HEK293T (cell line): ENCODE data around the gene THSD4.
"Not testable (repeated sequence)": the region's sequence is repeated elsewhere in the genome, so short reads cannot be mapped to it uniquely, and the experiment has no call there.

Experiments
- CTCF ChIA-PET: fragments of 350-600 bp; formaldehyde crosslinking; extraction: SDS; loops from one replicate; lab custom pipeline; 2021; ENCODE audit warnings: antibody characterized with exemption, inconsistent platforms; lab: Yijun Ruan, JAX
- POLR2A ChIA-PET: fragments of 350-600 bp; formaldehyde crosslinking; extraction: SDS; loops from one replicate; lab custom pipeline; 2020; ENCODE audit warnings: antibody characterized with exemption, inconsistent platforms; lab: Yijun Ruan, JAX
- DNase-seq: peaks from one replicate; pipeline ENCODE4 v3.0.0; 2012; ENCODE audit warnings: mixed read lengths; ENCODE audit errors: extremely low spot score
- ARNT ChIP-seq: fragments of 450-650 bp; IDR thresholded peaks from 2 replicates; pipeline ENCODE4 v1.6.1; 2017; ENCODE audit warnings: mild to moderate bottlenecking
- BHLHE40 ChIP-seq: fragments of 450-650 bp; IDR thresholded peaks from 2 replicates; pipeline ENCODE4 v1.6.1; 2016; ENCODE audit warnings: mild to moderate bottlenecking, moderate library complexity, borderline replicate concordance
- CTBP1 ChIP-seq: fragments of 450-650 bp; IDR thresholded peaks from 2 replicates; pipeline ENCODE4 v1.6.1; 2016; ENCODE audit warnings: borderline replicate concordance
- ELF4 ChIP-seq: fragments of 450-650 bp; IDR thresholded peaks from 2 replicates; pipeline ENCODE4 v1.6.1; 2017; ENCODE audit warnings: antibody characterized with exemption
- FOXA1 ChIP-seq: fragments of 450-650 bp; IDR thresholded peaks from 2 replicates; pipeline ENCODE4 v1.6.1; 2016; ENCODE audit warnings: mild to moderate bottlenecking
- FOXK2 ChIP-seq: fragments of 450-650 bp; IDR thresholded peaks from 2 replicates; pipeline ENCODE4 v1.6.1; 2016; ENCODE audit warnings: mild to moderate bottlenecking
- FOXM1 ChIP-seq: fragments of 450-650 bp; IDR thresholded peaks from 2 replicates; pipeline ENCODE4 v1.6.1; 2017; ENCODE audit warnings: mild to moderate bottlenecking, borderline replicate concordance
- HDGF ChIP-seq: fragments of 450-650 bp; IDR thresholded peaks from 2 replicates; pipeline ENCODE4 v1.6.1; 2017; ENCODE audit warnings: antibody characterized with exemption, borderline replicate concordance
- L3MBTL2 ChIP-seq: fragments of 450-650 bp; conservative IDR thresholded peaks from 2 replicates; pipeline ENCODE4 v1.6.1; 2016; ENCODE audit warnings: mild to moderate bottlenecking
- LEF1 ChIP-seq: fragments of 450-650 bp; IDR thresholded peaks from 2 replicates; pipeline ENCODE4 v1.6.1; 2017; ENCODE audit warnings: mild to moderate bottlenecking, borderline replicate concordance
- NFRKB ChIP-seq: fragments of 450-650 bp; IDR thresholded peaks from 2 replicates; pipeline ENCODE4 v1.6.1; 2016; ENCODE audit warnings: mild to moderate bottlenecking, moderate library complexity
- PKNOX1 ChIP-seq: fragments of 450-650 bp; IDR thresholded peaks from 2 replicates; pipeline ENCODE4 v1.6.1; 2016
- SP1 ChIP-seq: fragments of 450-650 bp; IDR thresholded peaks from 2 replicates; pipeline ENCODE4 v1.6.1; 2017
- SUZ12 ChIP-seq: fragments of 450-650 bp; IDR thresholded peaks from 2 replicates; pipeline ENCODE4 v1.6.1; 2016; ENCODE audit warnings: mild to moderate bottlenecking
- TARDBP ChIP-seq: fragments of 450-650 bp; IDR thresholded peaks from 2 replicates; pipeline ENCODE4 v1.6.1; 2016
- ZNF384 ChIP-seq: fragments of 450-650 bp; IDR thresholded peaks from 2 replicates; pipeline ENCODE4 v1.6.1; 2016

The THSD4 gene

GRCh38 chr15:71659730-71660067, 544.4 kb downstream of the THSD4 start:
- no peak for TF ChIP-seq SP1
- TF ChIP-seq ZNF384, result no peak
- no peak for TF ChIP-seq HDGF
- no peak for TF ChIP-seq ARNT
- no peak for TF ChIP-seq SUZ12
- TF ChIP-seq BHLHE40, result no peak
- TF ChIP-seq ELF4, result no peak
- TF ChIP-seq LEF1, result no peak
- TF ChIP-seq NFRKB, result no peak
- TF ChIP-seq PKNOX1, result no peak
- TF ChIP-seq TARDBP, result no peak
- CTCF ChIA-PET, result no interaction called here
- POLR2A ChIA-PET, result no interaction called here
- DNase-seq, result no peak

GRCh38 chr15:71660501-71660900, 545.2 kb downstream of the THSD4 start:
- TF ChIP-seq ZNF384, result no peak
- no peak for TF ChIP-seq BHLHE40
- TF ChIP-seq FOXK2, result no peak
- no peak for TF ChIP-seq L3MBTL2
- no peak for TF ChIP-seq LEF1
- no peak for TF ChIP-seq ARNT
- no peak for TF ChIP-seq FOXM1
- no peak for TF ChIP-seq ELF4
- no peak for TF ChIP-seq SUZ12
- no peak for TF ChIP-seq FOXA1
- POLR2A ChIA-PET, result interaction anchor here (1.5 kb wide), 1 partner anchor 8 kb away, joined by 3 read pairs; no protein-coding TSS in a partner anchor
- CTCF ChIA-PET, result no interaction called here
- DNase-seq, result no peak

- ChIA-PET POLR2A (interaction anchor here (1.5 kb wide), 1 partner anchor 10 kb away, joined by 3 read pairs; no protein-coding TSS in a partner anchor), CTCF (no interaction called here)
- no peak for TF ChIP-seq ARNT
- TF ChIP-seq L3MBTL2, result no peak
- TF ChIP-seq HDGF, result no peak
Measured at GRCh38 chr15:71662306-71662705, 547.0 kb downstream of the THSD4 start.

GRCh38 chr15:71664622-71665021, 549.4 kb downstream of the THSD4 start:
- TF ChIP-seq ELF4, result no peak
- TF ChIP-seq LEF1, result no peak
- TF ChIP-seq BHLHE40, result no peak
- TF ChIP-seq FOXK2, result no peak
- no peak for TF ChIP-seq ZNF384
- TF ChIP-seq L3MBTL2, result no peak
- TF ChIP-seq CTBP1, result no peak
- TF ChIP-seq ARNT, result no peak
- TF ChIP-seq HDGF, result no peak
- no peak for TF ChIP-seq NFRKB
- TF ChIP-seq SUZ12, result no peak
- no peak for TF ChIP-seq FOXM1
- no peak for TF ChIP-seq PKNOX1
- no peak for DNase-seq
- ChIA-PET CTCF (no interaction called here), POLR2A (no interaction called here)

More at GRCh38 chr15:71662306-71662705, 547.0 kb downstream of the THSD4 start:
- DNase-seq, result no peak

GRCh38 chr15:71666763-71667620, 551.7 kb downstream of the THSD4 start:
- CTCF ChIA-PET, result interaction anchor here (0.6 to 1.2 kb wide), 2 partner anchors 9 to 72 kb away, joined by 3 to 4 read pairs; no protein-coding TSS in a partner anchor
- no peak for DNase-seq
- POLR2A ChIA-PET, result no interaction called here
- TF ChIP-seq FOXM1 (no peak), SP1 (no peak), SUZ12 (no peak), L3MBTL2 (no peak), FOXA1 (no peak), ZNF384 (no peak), NFRKB (no peak), ARNT (no peak), PKNOX1 (no peak), FOXK2 (no peak)

GRCh38 chr15:71669688-71670087, 554.4 kb downstream of the THSD4 start:
- no peak for DNase-seq
- POLR2A ChIA-PET, result no interaction called here
- TF ChIP-seq LEF1 (no peak), NFRKB (no peak), HDGF (no peak), SP1 (no peak), BHLHE40 (no peak), CTBP1 (no peak), SUZ12 (no peak), ZNF384 (no peak)
- CTCF ChIA-PET, result interaction anchor here (0.6 kb wide), 1 partner anchor 692 kb away, joined by 4 read pairs; no protein-coding TSS in a partner anchor

- POLR2A ChIA-PET, DNase-seq: not testable (repeated sequence)
- CTCF ChIA-PET, result interaction anchor here (0.6 kb wide), 1 partner anchor 693 kb away, joined by 4 read pairs; no protein-coding TSS in a partner anchor
Measured at GRCh38 chr15:71670222-71670621, 555.0 kb downstream of the THSD4 start.
